Left lung (tissue), 10 donors: ENCODE data around the gene GRIK3. TPM values are rescaled to one million over a fixed set of nuclear protein-coding genes. Genes with fewer than 3 reads are reported as not detected.

Experiments
- ATAC-seq: fragments of 200-7000 bp; cut with Tn5 transposase; one replicate; pipeline ENCODE4 v1.9.1; 2020; ENCODE audit warnings: moderate library complexity
- DNase-seq, 4 donors: peaks; one replicate each; pipeline ENCODE4 v3.0.0-alpha.2; 2013 to 2020
- H3K27ac ChIP-seq, 2 donors: fragments of 200-600 bp; sonication (generic) in 1 of 2; one replicate each; pipeline versions ENCODE4 v1.5.0 to v1.8.0; 2020 to 2021
- H3K27me3 ChIP-seq, 2 donors: fragments of 200-600 bp; sonication (generic) in 1 of 2; one replicate each; pipeline versions ENCODE4 v1.5.0 to v1.8.0; 2020 to 2021
- H3K36me3 ChIP-seq, 2 donors: fragments of 200-600 bp; sonication (generic) in 1 of 2; one replicate each; pipeline versions ENCODE4 v1.5.0 to v1.8.0; 2020 to 2021
- H3K4me1 ChIP-seq, 2 donors: fragments of 200-600 bp; one replicate each; pipeline ENCODE4 v1.8.0; 2021
- H3K4me3 ChIP-seq, 2 donors: fragments of 200-600 bp; sonication (generic) in 1 of 2; one replicate each; pipeline versions ENCODE4 v1.5.0 to v1.8.0; 2020 to 2021; ENCODE audit warnings: mild to moderate bottlenecking in 1 of 2
- H3K9me3 ChIP-seq, 2 donors: fragments of 200-600 bp; sonication (generic) in 1 of 2; one replicate each; pipeline versions ENCODE4 v1.5.0 to v1.8.0; 2020 to 2021
- intact Hi-C, 2 donors: fragments of 100-400 bp; cut with DNase I; formaldehyde crosslinking; loops; one replicate each; pipeline versions ENCODE4 v1.11.2 to v1.14.2; 2022
- polyA plus RNA-seq, 6 donors: library from polyadenylated mRNA; unstranded; fragments of 120-200 nt; gene quantifications; one replicate each; pipeline ENCODE4 v1.2.1, GENCODE V29; 2013; ENCODE audit not compliant: insufficient read length in 6 of 6
- total RNA-seq, 2 donors: library from RNA; stranded (reverse); fragmentation: NEBNext Ultra II Directional; extraction: Animal tissue kit (Norgen Biotek cat#: 25700); gene quantifications; one replicate each; pipeline ENCODE4 v1.2.1, GENCODE V29; 2021
- TF ChIP-seq, protein P1 (sequence below), 2 donors: fragments of 200-600 bp; sonication (generic) in 1 of 2; IDR thresholded peaks; one replicate each; pipeline versions ENCODE4 v1.5.0 to v1.8.0; 2021; ENCODE audit warnings: antibody characterized with exemption in 2 of 2
- donor health status: DM: no; HTN: yes; CAD: no.
- donor health status: DM: no; HTN: no; CAD: no.

The GRIK3 gene
- total and polyA plus RNA-seq, 8 donors, result 0.18 to 1.2 (median 0.48) TPM; not detected in 1

DNA sequence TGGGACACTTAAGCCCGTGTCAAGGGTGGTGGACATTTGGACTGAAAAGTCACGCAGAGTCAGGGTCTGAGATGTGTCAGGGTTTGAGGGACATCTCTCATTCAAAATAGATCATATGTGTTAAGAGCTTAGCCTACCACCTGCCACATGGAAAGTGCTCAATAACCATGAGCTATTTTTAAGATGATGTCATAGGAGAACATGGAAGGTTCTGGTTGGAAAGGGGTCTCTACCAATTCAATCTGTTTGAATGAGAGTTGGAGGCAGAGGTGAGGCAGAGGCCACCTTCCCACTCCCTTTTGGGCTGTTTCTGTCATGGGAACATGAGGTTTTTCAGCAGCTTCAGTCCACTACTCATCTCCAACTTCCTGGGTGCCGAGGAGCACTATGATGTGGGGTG, 239.9 kb downstream of the GRIK3 start:
- no peaks in the 10 kb centered on the region for H3K9me3 ChIP-seq
- TF ChIP-seq, protein P1, sequence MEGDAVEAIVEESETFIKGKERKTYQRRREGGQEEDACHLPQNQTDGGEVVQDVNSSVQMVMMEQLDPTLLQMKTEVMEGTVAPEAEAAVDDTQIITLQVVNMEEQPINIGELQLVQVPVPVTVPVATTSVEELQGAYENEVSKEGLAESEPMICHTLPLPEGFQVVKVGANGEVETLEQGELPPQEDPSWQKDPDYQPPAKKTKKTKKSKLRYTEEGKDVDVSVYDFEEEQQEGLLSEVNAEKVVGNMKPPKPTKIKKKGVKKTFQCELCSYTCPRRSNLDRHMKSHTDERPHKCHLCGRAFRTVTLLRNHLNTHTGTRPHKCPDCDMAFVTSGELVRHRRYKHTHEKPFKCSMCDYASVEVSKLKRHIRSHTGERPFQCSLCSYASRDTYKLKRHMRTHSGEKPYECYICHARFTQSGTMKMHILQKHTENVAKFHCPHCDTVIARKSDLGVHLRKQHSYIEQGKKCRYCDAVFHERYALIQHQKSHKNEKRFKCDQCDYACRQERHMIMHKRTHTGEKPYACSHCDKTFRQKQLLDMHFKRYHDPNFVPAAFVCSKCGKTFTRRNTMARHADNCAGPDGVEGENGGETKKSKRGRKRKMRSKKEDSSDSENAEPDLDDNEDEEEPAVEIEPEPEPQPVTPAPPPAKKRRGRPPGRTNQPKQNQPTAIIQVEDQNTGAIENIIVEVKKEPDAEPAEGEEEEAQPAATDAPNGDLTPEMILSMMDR (IDR thresholded peaks at IDR 0.05), result no peak
- DNase-seq (no peak), ATAC-seq (no peak)
- no peaks in the 10 kb centered on the region for H3K4me1 ChIP-seq
- peaks cover 0 to 26% of the 10 kb centered on the region in 2 donors for H3K27me3 ChIP-seq
- H3K27ac ChIP-seq, result no peak overlapping the region
- H3K36me3 ChIP-seq, result no peaks in the 10 kb centered on the region
- no peak overlapping the region for H3K4me3 ChIP-seq
- intact Hi-C loops, result no loop called here

DNA sequence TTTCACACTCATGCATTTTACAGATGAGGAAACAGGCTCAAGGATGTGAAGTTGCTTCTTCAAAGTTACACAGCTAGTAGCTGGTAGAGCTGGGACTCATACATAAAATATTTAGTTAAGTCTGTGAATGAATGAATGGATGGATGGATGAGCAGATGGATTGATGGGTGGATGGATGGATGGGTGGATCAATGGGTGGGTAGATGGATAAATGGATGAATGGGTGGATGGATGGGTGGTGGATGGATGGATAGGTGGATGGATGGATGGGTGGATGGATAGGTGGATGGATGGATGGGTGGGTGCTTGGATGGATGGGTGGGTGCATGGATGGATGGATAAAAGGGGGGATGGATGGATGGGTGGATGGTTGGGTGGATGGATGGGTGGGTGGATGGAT, 240.9 kb downstream of the GRIK3 start:
- DNase-seq (no peak), ATAC-seq (no peak)
- Histone ChIP-seq H3K4me3 (no peak overlapping the region), H3K4me1 (no peaks in the 10 kb centered on the region), H3K27me3 (peaks cover 0 to 34% of the 10 kb centered on the region in 2 donors), H3K9me3 (no peaks in the 10 kb centered on the region), H3K36me3 (no peaks in the 10 kb centered on the region), H3K27ac (no peak overlapping the region)
- TF ChIP-seq, protein P1 (IDR thresholded peaks at IDR 0.05), result no peak
- intact Hi-C loops, result no loop called here

DNA sequence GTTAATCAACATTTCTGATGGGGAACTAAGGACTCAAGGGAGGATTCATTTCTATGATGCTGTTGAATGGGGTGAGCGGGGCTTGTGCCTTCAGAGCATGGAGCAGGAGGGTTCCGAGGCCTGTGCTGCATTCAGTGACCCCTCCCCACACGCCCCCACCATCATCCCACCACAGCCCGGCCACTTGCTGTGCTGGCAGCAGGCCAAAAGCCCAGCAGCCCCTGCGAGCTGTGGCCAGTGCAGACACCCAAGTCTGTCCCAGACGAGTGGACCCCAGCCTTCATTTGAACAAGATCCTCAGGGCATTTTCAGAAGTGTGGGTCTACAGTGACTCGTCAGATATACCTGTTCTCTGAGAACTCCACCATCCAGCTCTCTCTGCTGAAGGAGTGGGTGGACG, 242.0 kb downstream of the GRIK3 start:
- no peak for DNase-seq
- Histone ChIP-seq H3K36me3 (no peaks in the 10 kb centered on the region), H3K4me1 (no peaks in the 10 kb centered on the region), H3K27me3 (peaks cover 0 to 40% of the 10 kb centered on the region in 2 donors), H3K4me3 (no peak overlapping the region), H3K9me3 (no peaks in the 10 kb centered on the region), H3K27ac (no peak overlapping the region)
- no peak for ATAC-seq
- intact Hi-C loops, result no loop called here
- TF ChIP-seq, protein P1 (IDR thresholded peaks at IDR 0.05), result no peak

DNA sequence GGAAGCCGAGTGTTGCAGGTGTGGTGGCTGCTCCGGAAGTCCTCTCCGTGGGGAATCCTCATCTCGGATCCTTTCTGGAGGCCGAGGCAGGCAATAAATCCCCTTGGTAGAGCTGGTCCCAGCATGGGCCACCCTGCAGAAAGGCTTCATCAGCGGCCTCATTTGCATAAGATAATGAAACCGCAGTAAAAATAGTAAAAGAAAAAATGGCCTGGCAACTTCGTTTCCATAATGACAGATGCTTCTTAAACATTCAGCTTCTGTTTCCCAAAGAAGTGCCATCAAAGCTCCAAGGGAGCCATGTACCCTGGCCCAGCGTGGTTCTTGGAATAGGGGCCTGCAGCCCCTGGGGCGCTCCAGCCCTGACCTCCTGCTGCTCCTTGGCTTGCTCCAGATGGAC, 244.1 kb downstream of the GRIK3 start:
- ATAC-seq (no peak), DNase-seq (no peak)
- Histone ChIP-seq H3K27ac (no peak overlapping the region), H3K36me3 (no peaks in the 10 kb centered on the region), H3K27me3 (peaks cover 0 to 50% of the 10 kb centered on the region in 2 donors), H3K4me1 (no peaks in the 10 kb centered on the region), H3K4me3 (no peak overlapping the region), H3K9me3 (no peaks in the 10 kb centered on the region)
- TF ChIP-seq, protein P1 (IDR thresholded peaks at IDR 0.05), result no peak
- intact Hi-C loops, result no loop called here

DNA sequence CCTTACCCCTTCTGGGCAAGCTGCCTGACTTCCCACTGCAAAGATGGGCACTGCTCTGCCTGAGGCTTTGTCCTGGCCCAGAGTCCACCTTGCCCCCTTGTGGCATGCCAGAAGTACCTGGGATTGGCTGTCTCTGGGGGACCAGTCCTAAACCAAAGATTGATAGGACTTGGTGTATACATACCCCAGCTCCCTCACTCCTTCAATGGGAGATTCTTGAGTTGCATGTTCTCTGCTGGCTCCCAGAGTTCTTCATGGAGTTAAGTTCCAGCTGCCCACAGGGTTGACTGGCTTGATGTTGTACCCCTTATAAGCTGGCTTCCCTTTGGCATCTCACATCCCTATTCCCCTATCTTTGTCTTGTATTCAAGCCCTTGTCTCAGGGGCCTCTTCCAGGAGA, 244.8 kb downstream of the GRIK3 start:
- ATAC-seq, result no peak
- intact Hi-C loops, result no loop called here

More for the DNA sequence above, 244.8 kb downstream of the GRIK3 start:
- Histone ChIP-seq H3K4me3 (no peak overlapping the region), H3K4me1 (no peaks in the 10 kb centered on the region), H3K9me3 (no peaks in the 10 kb centered on the region), H3K27me3 (peaks cover 0 to 50% of the 10 kb centered on the region in 2 donors), H3K36me3 (no peaks in the 10 kb centered on the region), H3K27ac (no peak overlapping the region)
- DNase-seq, result no peak
- TF ChIP-seq, protein P1 (IDR thresholded peaks at IDR 0.05), result no peak
